DOHH2 (cell line): Measurements from ENCODE around the gene PCDHGA11.
A peak's percentile ranks its signal among the peaks of the same experiment; 100 is the strongest.
"Not testable (repeated sequence)": the region's sequence is repeated elsewhere in the genome, so short reads cannot be mapped to it uniquely, and the experiment has no call there.

Experiments used
- H3F3A ChIP-seq: fragments of 200-600 bp; sonication (generic), shearing (Covaris generic); 2 replicates; pipeline ENCODE4 v1.6.0; 2016; ENCODE audit warnings: antibody characterized with exemption, mild to moderate bottlenecking; ENCODE audit not compliant: control insufficient read depth, insufficient read depth
- H3K27ac ChIP-seq: fragments of 200-600 bp; sonication (generic); 2 replicates; pipeline ENCODE4 v1.5.1; 2014; ENCODE audit warnings: low read depth, mild to moderate bottlenecking, low read length, moderate library complexity
- H3K27me3 ChIP-seq: fragments of 200-600 bp; sonication (generic); 2 replicates; pipeline ENCODE4 v1.6.1; 2014; ENCODE audit warnings: mild to moderate bottlenecking, low read length, mixed read lengths; ENCODE audit not compliant: control insufficient read depth
- H3K36me3 ChIP-seq: fragments of 200-600 bp; sonication (generic); 2 replicates; pipeline ENCODE4 v1.6.1; 2014; ENCODE audit warnings: mild to moderate bottlenecking, low read length, moderate library complexity, mixed read lengths; ENCODE audit not compliant: control insufficient read depth
- H3K4me1 ChIP-seq: fragments of 200-600 bp; sonication (generic); 2 replicates; pipeline ENCODE4 v1.6.1; 2014; ENCODE audit warnings: mild to moderate bottlenecking, low read length, mixed read lengths; ENCODE audit not compliant: control insufficient read depth
- H3K4me2 ChIP-seq: fragments of 200-600 bp; sonication (generic); 2 replicates; pipeline ENCODE4 v1.6.0; 2014; ENCODE audit warnings: mild to moderate bottlenecking, low read length, moderate library complexity
- H3K4me3 ChIP-seq: fragments of 200-600 bp; sonication (generic); 2 replicates; pipeline ENCODE4 v1.5.1; 2014; ENCODE audit warnings: mild to moderate bottlenecking, low read length, mixed read lengths
- H3K79me2 ChIP-seq: fragments of 200-600 bp; sonication (generic); 2 replicates; pipeline ENCODE4 v1.6.1; 2014; ENCODE audit warnings: mild to moderate bottlenecking, low read length, mixed read lengths; ENCODE audit not compliant: control insufficient read depth
- H3K9me2 ChIP-seq: fragments of 200-600 bp; sonication (generic); replicated peaks from 2 replicates; pipeline ENCODE4 v1.6.1; 2014; ENCODE audit warnings: mild to moderate bottlenecking, low read length, mixed read lengths; ENCODE audit not compliant: control insufficient read depth
- H3K9me3 ChIP-seq: fragments of 200-600 bp; sonication (generic); 2 replicates; pipeline ENCODE4 v1.6.1; 2014; ENCODE audit warnings: antibody characterized with exemption, low read length, mixed read lengths; ENCODE audit not compliant: control insufficient read depth, insufficient read depth
- H4K20me1 ChIP-seq: fragments of 200-600 bp; sonication (generic); 2 replicates; pipeline ENCODE4 v1.6.0; 2014; ENCODE audit warnings: low read depth, mild to moderate bottlenecking, antibody characterized with exemption, low read length, moderate library complexity; ENCODE audit not compliant: control insufficient read depth, insufficient read depth
- EZH2phosphoT487 ChIP-seq: fragments of 200-600 bp; sonication (generic); IDR thresholded peaks from 2 replicates; pipeline ENCODE4 v1.6.1; 2017; ENCODE audit warnings: borderline replicate concordance, mild to moderate bottlenecking, antibody characterized with exemption, low read length, moderate library complexity, mixed read lengths
- TF ChIP-seq, protein P1 (sequence below): fragments of 200-600 bp; sonication (generic); IDR thresholded peaks from one replicate; pipeline ENCODE4 v1.5.1; 2014; ENCODE audit warnings: antibody characterized with exemption, mild to moderate bottlenecking, low read depth, low read length; ENCODE audit not compliant: poor library complexity, severe bottlenecking

PCDHGA11 gene

DNA sequence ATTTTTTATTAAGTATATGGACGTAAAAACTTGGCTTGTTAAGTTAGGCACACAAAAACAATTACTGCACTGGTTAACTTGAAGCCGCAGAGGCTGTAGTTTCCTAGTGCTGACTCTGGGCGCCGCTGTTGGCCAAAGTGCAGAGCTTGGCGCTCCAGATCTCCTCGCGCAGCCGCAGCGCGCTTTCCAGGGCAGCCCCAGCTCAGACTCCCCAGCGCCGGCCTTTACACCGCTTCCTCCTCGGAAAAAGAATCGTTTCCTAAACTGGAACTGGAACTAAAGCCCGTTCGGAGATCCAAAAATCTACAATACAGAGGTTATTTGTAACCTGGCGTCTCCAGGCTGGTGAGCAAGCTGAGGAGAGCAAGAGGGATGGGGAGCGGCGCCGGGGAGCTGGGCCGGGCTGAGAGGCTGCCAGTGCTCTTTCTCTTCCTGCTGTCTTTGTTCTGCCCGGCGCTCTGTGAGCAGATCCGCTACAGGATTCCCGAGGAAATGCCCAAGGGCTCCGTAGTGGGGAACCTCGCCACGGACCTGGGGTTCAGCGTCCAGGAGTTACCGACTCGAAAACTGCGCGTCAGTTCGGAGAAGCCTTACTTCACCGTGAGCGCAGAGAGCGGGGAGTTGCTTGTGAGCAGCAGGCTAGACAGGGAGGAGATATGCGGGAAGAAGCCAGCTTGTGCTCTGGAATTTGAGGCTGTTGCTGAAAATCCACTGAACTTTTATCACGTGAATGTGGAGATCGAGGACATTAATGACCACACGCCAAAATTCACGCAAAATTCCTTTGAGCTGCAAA lies 22.9 kb upstream of the PCDHGA11 start, which contains the start of gene PCDHGB5:
PCDHGB5 (plus strand) TSS at position 192 of the 796 bp plus-strand sequence; CDS start at position 373, 181 bp downstream.
- H3K9me3 ChIP-seq = peaks cover 48% of the 10 kb centered on the region
- not testable (repeated sequence) for H3K9me2 ChIP-seq, H3F3A ChIP-seq, H3K4me1 ChIP-seq, H3K27me3 ChIP-seq, H3K27ac ChIP-seq, H4K20me1 ChIP-seq, H3K4me2 ChIP-seq
- TF ChIP-seq, protein P1, sequence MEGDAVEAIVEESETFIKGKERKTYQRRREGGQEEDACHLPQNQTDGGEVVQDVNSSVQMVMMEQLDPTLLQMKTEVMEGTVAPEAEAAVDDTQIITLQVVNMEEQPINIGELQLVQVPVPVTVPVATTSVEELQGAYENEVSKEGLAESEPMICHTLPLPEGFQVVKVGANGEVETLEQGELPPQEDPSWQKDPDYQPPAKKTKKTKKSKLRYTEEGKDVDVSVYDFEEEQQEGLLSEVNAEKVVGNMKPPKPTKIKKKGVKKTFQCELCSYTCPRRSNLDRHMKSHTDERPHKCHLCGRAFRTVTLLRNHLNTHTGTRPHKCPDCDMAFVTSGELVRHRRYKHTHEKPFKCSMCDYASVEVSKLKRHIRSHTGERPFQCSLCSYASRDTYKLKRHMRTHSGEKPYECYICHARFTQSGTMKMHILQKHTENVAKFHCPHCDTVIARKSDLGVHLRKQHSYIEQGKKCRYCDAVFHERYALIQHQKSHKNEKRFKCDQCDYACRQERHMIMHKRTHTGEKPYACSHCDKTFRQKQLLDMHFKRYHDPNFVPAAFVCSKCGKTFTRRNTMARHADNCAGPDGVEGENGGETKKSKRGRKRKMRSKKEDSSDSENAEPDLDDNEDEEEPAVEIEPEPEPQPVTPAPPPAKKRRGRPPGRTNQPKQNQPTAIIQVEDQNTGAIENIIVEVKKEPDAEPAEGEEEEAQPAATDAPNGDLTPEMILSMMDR = peak; percentile 43
- H3K79me2 ChIP-seq = peaks cover 16% of the 10 kb centered on the region
- peaks cover 41% of the 10 kb centered on the region for H3K36me3 ChIP-seq
- peak within 1 kb of the TSS; percentile 58 for H3K4me3 ChIP-seq

GRCh38 chr5:141398608-141399007 lies 22.2 kb upstream of the PCDHGA11 start:
- Histone ChIP-seq H3K9me2 (no peaks in the 10 kb centered on the region), H3K4me2 (no peak overlapping the region), H4K20me1 (no peaks in the 10 kb centered on the region), H3K27me3 (no peaks in the 10 kb centered on the region), H3K36me3 (peaks cover 36% of the 10 kb centered on the region), H3K4me3 (peak overlapping the region; percentile 24; the same call in 1 of the 2 replicates), H3K79me2 (peaks cover 16% of the 10 kb centered on the region), H3K27ac (no peak overlapping the region), H3K9me3 (peaks cover 44% of the 10 kb centered on the region), H3K4me1 (no peaks in the 10 kb centered on the region), H3F3A (no peaks in the 10 kb centered on the region; the same call in 1 of the 2 replicates)
- TF ChIP-seq, protein P1 = no peak
- TF ChIP-seq EZH2phosphoT487 = no peak

GRCh38 chr5:141399555-141400258 lies 21.1 kb upstream of the PCDHGA11 start:
- no peak overlapping the region for H3K4me2 ChIP-seq
- no peaks in the 10 kb centered on the region; the same call in 1 of the 2 replicates for H3F3A ChIP-seq
- no peak overlapping the region for H3K27ac ChIP-seq

More at GRCh38 chr5:141399555-141400258, 21.1 kb upstream of the PCDHGA11 start:
- no peaks in the 10 kb centered on the region for H3K9me2 ChIP-seq
- H3K4me1 ChIP-seq = no peaks in the 10 kb centered on the region
- H3K36me3 ChIP-seq = peaks cover 33% of the 10 kb centered on the region
- no peaks in the 10 kb centered on the region for H4K20me1 ChIP-seq
- H3K79me2 ChIP-seq = peaks cover 16% of the 10 kb centered on the region
- H3K9me3 ChIP-seq = peaks cover 37% of the 10 kb centered on the region
- TF ChIP-seq, protein P1 = no peak
- TF ChIP-seq EZH2phosphoT487 = no peak
- H3K27me3 ChIP-seq = no peaks in the 10 kb centered on the region
- H3K4me3 ChIP-seq = 0 out of 2 replicates have a peak overlapping the region, but pooled peaks have one; percentile 17
